RWPE2 (cell line): ENCODE data around the gene CP.
"Not testable (repeated sequence)": the region's sequence is repeated elsewhere in the genome, so short reads cannot be mapped to it uniquely, and the experiment has no call there.

Experiments used
- ATAC-seq: fragments of 200-7000 bp; cut with Tn5 transposase; 3 replicates; pipeline ENCODE4 v1.9.1; 2021; ENCODE audit warnings: low read depth
- DNase-seq: peaks from one replicate; pipeline ENCODE4 v3.0.0-alpha.2; 2020; ENCODE audit warnings: low spot score
- H3K27ac ChIP-seq: fragments of 450-650 bp; 2 replicates; pipeline ENCODE4 v1.5.1; 2017; ENCODE audit warnings: mild to moderate bottlenecking; ENCODE audit not compliant: poor library complexity, severe bottlenecking
- H3K27me3 ChIP-seq: fragments of 250-450 bp; sonication (Bioruptor Pico); 2 replicates; pipeline ENCODE4 v1.5.1; 2021; ENCODE audit warnings: mild to moderate bottlenecking, moderate library complexity; ENCODE audit not compliant: insufficient read depth, poor library complexity, severe bottlenecking
- H3K36me3 ChIP-seq: fragments of 250-450 bp; sonication (Bioruptor Pico); 2 replicates; pipeline ENCODE4 v1.5.1; 2020; ENCODE audit warnings: low read depth, mild to moderate bottlenecking, moderate library complexity
- H3K4me1 ChIP-seq: fragments of 250-450 bp; sonication (Bioruptor Pico); 2 replicates; pipeline ENCODE4 v1.5.1; 2021; ENCODE audit warnings: mild to moderate bottlenecking, moderate library complexity; ENCODE audit not compliant: insufficient read depth, poor library complexity, severe bottlenecking
- H3K4me3 ChIP-seq: fragments of 250-450 bp; sonication (Bioruptor Pico); 2 replicates; pipeline ENCODE4 v1.5.1; 2021; ENCODE audit warnings: mild to moderate bottlenecking, moderate library complexity; ENCODE audit not compliant: severe bottlenecking
- H3K9me3 ChIP-seq: fragments of 250-450 bp; sonication (Bioruptor Pico); 2 replicates; pipeline ENCODE4 v1.5.1; 2021; ENCODE audit warnings: mild to moderate bottlenecking, moderate library complexity; ENCODE audit not compliant: severe bottlenecking
- CTCF ChIP-seq: fragments of 450-650 bp; IDR thresholded peaks from one replicate; pipeline ENCODE4 v1.5.1; 2017; ENCODE audit warnings: mild to moderate bottlenecking, moderate library complexity; ENCODE audit not compliant: poor library complexity, severe bottlenecking

CP gene

GRCh38 chr3:149239357-149239936 is 17.8 kb upstream of the CP start:
- H3K4me3 ChIP-seq, result no peak overlapping the region
- no peaks in the 10 kb centered on the region for H3K36me3 ChIP-seq
- H3K9me3 ChIP-seq, result no peaks in the 10 kb centered on the region
- DNase-seq, result no peak
- ATAC-seq, result no peak
- H3K27ac ChIP-seq, result no peak overlapping the region
- H3K4me1 ChIP-seq, result no peaks in the 10 kb centered on the region
- no peak for TF ChIP-seq CTCF
- H3K27me3 ChIP-seq, result no peaks in the 10 kb centered on the region

- H3K27ac ChIP-seq, H3K27me3 ChIP-seq, ATAC-seq, DNase-seq, H3K9me3 ChIP-seq, H3K4me1 ChIP-seq, H3K4me3 ChIP-seq, H3K36me3 ChIP-seq: not testable (repeated sequence)
These were observed 16.6 kb upstream of the CP start for GRCh38 chr3:149238268-149238667.

- no peak for ATAC-seq
- DNase-seq, result no peak
- no peaks in the 10 kb centered on the region for H3K27me3 ChIP-seq
- no peaks in the 10 kb centered on the region for H3K9me3 ChIP-seq
- H3K27ac ChIP-seq, result no peak overlapping the region
- H3K4me3 ChIP-seq, result no peak overlapping the region
- no peaks in the 10 kb centered on the region for H3K4me1 ChIP-seq
- H3K36me3 ChIP-seq, result no peaks in the 10 kb centered on the region
- TF ChIP-seq CTCF, result no peak
These were observed 14.2 kb upstream of the CP start for GRCh38 chr3:149235599-149236424.

GRCh38 chr3:149234671-149235245 is 13.1 kb upstream of the CP start:
- ATAC-seq, result no peak
- no peak overlapping the region for H3K4me3 ChIP-seq

GRCh38 chr3:149233323-149233722 is 11.7 kb upstream of the CP start:
- ATAC-seq (no peak), DNase-seq (no peak)
- H3K4me1 ChIP-seq, result no peaks in the 10 kb centered on the region
- no peak for TF ChIP-seq CTCF
- H3K27ac ChIP-seq, result no peak overlapping the region
- no peaks in the 10 kb centered on the region for H3K9me3 ChIP-seq
- H3K36me3 ChIP-seq, result no peaks in the 10 kb centered on the region
- no peak overlapping the region for H3K4me3 ChIP-seq
- no peaks in the 10 kb centered on the region for H3K27me3 ChIP-seq

More at GRCh38 chr3:149234671-149235245, 13.1 kb upstream of the CP start:
- TF ChIP-seq CTCF, result no peak
- Histone ChIP-seq H3K36me3 (no peaks in the 10 kb centered on the region), H3K9me3 (no peaks in the 10 kb centered on the region), H3K27me3 (no peaks in the 10 kb centered on the region), H3K4me1 (no peaks in the 10 kb centered on the region), H3K27ac (no peak overlapping the region)
- DNase-seq, result no peak
